Esophagus (tissue), 2 donors: ENCODE data around the gene SEC31B. TPM values are rescaled to one million over a fixed set of nuclear protein-coding genes. Genes with fewer than 3 reads are reported as not detected.
A peak's percentile ranks its signal among the peaks of the same experiment; 100 is the strongest.

ENCODE experiments used
- H3K27ac ChIP-seq, 2 donors: one replicate each; pipeline ENCODE4 v1.5.1; 2013; ENCODE audit warnings: low read depth in 2 of 2, mild to moderate bottlenecking in 2 of 2, inconsistent platforms in 1 of 2, low read length in 1 of 2, moderate library complexity in 1 of 2
- H3K27me3 ChIP-seq, 2 donors: one replicate each; pipeline ENCODE4 v1.6.1; 2013; ENCODE audit warnings: low read length in 2 of 2, control low read depth in 1 of 2, mild to moderate bottlenecking in 1 of 2; ENCODE audit not compliant: insufficient read depth in 2 of 2, control insufficient read depth in 1 of 2
- H3K36me3 ChIP-seq, 2 donors: one replicate each; pipeline ENCODE4 v1.6.1; 2013; ENCODE audit warnings: low read length in 1 of 2; ENCODE audit not compliant: control insufficient read depth in 2 of 2, insufficient read depth in 2 of 2
- H3K4me1 ChIP-seq, 2 donors: one replicate each; pipeline ENCODE4 v1.6.1; 2013; ENCODE audit warnings: low read length in 1 of 2; ENCODE audit not compliant: control insufficient read depth in 2 of 2, insufficient read depth in 2 of 2
- H3K4me3 ChIP-seq, 2 donors: one replicate each; pipeline ENCODE4 v1.5.1; 2013; ENCODE audit warnings: low read length in 2 of 2, mild to moderate bottlenecking in 2 of 2, low read depth in 1 of 2, moderate library complexity in 1 of 2
- H3K9me3 ChIP-seq, 2 donors: one replicate each; pipeline ENCODE4 v1.6.1; 2013; ENCODE audit warnings: mild to moderate bottlenecking in 2 of 2, low read depth in 1 of 2, low read length in 1 of 2, moderate library complexity in 1 of 2; ENCODE audit not compliant: control insufficient read depth in 2 of 2, insufficient read depth in 1 of 2
- WGBS, 2 donors: extraction: QIAGEN DNeasy Blood & Tissue Kit; methylation state at CpG; one replicate each; pipeline ENCODE4 v1.1.7; 2013; 5-methylcytosine and 5-hydroxymethylcytosine counted together
- polyA plus RNA-seq, 2 donors: library from polyadenylated mRNA; stranded (reverse); fragments of 200-250 nt; gene quantifications; one replicate each; pipeline ENCODE4 v1.2.3, GENCODE V29; 2013
- donor health status: healthy with polysubstance abuse.
- donor health status: Bipolar disorder and iron deficiency.

Gene SEC31B
- polyA plus RNA-seq, 2 donors: 3.6 to 9.1 TPM

DNA sequence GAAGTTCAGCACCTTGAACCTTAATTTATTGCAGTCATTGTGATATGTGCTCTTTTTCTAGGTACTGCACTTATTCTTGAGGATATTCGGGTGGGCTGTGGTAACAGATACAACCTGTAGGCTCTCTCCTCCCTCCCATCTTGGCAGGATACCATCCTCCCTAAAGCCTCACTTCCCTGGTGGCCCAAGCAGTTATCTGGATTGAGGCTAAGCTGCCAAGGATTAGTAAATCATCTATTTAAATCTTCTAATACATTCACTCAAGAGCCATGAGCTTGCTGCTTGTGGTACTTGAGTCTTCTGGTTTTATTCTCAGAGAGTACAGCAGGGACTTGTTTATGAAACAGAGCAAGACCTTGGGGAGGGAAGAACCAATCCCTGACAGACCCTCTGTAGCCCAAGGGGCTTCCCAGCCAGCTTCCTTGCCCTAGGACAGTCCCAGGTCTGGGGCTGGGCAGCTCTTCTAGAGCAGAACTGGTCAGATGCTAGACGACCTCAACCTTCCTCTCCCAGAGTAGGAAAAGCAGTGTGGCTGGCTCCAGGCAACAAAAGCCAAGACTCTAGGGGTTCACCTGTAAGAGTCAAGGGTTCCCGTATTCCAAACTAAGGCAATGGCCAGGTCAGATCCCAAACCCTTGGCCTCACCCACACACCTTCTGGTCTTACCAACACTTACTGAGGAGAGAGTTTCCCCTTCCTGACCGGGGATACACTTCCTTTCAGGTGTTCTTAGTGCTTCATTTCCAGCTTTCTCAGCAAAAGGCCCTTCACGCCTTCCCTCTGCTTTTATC lies 35.6 kb downstream of the SEC31B start:
- Histone ChIP-seq H3K27ac (no peak overlapping the region), H3K27me3 (peaks cover 0 to 6% of the 10 kb centered on the region in 2 donors), H3K4me3 (no peak overlapping the region), H3K36me3 (peaks cover 7 to 14% of the 10 kb centered on the region in 2 donors), H3K4me1 (no peaks in the 10 kb centered on the region), H3K9me3 (no peaks in the 10 kb centered on the region)
- 89 to 91% methylated on average over 5 of the region's 5 CpGs for WGBS, 2 donors

DNA sequence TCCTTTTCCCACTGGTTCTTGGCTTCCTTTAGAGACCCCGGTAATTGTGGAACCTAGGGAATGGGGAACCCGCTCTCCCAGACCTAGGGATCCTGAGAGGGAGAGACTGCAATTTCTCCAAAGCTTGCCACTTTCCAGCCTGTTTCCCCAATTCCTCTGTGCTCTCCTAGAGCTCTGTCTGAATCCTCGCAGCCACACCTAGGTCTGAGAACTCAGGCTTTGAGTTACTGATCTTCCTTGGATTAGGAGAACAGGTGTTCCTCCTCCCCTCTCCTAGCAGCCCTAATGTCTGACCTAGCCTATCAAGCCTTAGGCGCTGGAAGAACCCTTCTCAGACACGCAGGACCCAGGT lies 36.9 kb downstream of the SEC31B start:
- peaks cover 0 to 7% of the 10 kb centered on the region in 2 donors for H3K36me3 ChIP-seq
- no peaks in the 10 kb centered on the region for H3K9me3 ChIP-seq
- peak overlapping the region in 1 of 2 donors; percentile 44 for H3K4me3 ChIP-seq
- H3K27ac ChIP-seq: no peak overlapping the region
- no peaks in the 10 kb centered on the region for H3K4me1 ChIP-seq
- 25 to 32% methylated on average over 5 of the region's 5 CpGs for WGBS, 2 donors
- H3K27me3 ChIP-seq: peaks cover 0 to 6% of the 10 kb centered on the region in 2 donors

DNA sequence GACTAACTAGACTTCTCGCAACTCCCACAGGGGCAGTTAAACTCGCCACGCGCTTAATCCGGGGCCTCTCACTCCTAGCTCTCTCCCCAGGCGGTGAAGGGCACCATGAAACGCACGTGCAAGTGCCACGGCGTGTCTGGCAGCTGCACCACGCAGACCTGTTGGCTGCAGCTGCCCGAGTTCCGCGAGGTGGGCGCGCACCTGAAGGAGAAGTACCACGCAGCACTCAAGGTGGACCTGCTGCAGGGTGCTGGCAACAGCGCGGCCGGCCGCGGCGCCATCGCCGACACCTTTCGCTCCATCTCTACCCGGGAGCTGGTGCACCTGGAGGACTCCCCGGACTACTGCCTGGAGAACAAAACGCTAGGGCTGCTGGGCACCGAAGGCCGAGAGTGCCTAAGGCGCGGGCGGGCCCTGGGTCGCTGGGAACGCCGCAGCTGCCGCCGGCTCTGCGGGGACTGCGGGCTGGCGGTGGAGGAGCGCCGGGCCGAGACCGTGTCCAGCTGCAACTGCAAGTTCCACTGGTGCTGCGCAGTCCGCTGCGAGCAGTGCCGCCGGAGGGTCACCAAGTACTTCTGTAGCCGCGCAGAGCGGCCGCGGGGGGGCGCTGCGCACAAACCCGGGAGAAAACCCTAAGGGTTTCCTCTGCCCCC lies 37.4 kb downstream of the SEC31B start:
- WGBS, 2 donors: 1% methylated on average over 57 to 59 of the region's 59 CpGs
- H3K27ac ChIP-seq: no peak overlapping the region
- no peaks in the 10 kb centered on the region for H3K4me1 ChIP-seq
- H3K4me3 ChIP-seq: peak overlapping the region; percentile 44 to 46
- no peaks in the 10 kb centered on the region for H3K9me3 ChIP-seq
- H3K27me3 ChIP-seq: peaks cover 0 to 6% of the 10 kb centered on the region in 2 donors
- peaks cover 0 to 2% of the 10 kb centered on the region in 2 donors for H3K36me3 ChIP-seq

DNA sequence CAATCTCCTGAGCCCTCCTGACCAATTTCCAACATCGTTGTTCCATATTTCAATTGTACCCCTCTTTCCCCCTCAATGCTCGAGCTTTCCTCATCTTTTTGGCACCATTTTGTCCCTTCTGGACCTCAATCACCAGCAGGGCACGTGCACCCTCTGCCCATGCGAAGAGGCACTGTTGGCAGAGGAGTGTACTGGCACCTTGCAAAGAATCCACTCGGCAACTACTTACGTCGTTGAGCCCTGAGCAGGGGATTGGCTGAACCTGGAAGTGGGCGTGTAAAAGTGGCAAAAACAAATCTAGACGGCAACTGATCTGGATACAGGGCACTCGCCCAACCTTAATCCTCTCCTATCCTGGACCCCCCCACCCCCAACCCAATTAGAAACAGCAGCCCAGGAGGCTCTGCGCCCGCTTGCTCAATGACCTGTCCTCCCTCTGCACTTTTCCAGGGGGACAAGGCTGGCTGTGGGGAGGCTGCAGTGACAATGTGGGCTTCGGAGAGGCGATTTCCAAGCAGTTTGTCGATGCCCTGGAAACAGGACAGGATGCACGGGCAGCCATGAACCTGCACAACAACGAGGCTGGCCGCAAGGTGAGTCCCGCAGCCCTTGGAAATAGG lies 38.1 kb downstream of the SEC31B start:
- Histone ChIP-seq H3K27me3 (peaks cover 0 to 6% of the 10 kb centered on the region in 2 donors), H3K36me3 (peaks cover 0 to under 1% of the 10 kb centered on the region in 2 donors), H3K9me3 (no peaks in the 10 kb centered on the region), H3K4me1 (no peaks in the 10 kb centered on the region), H3K27ac (no peak overlapping the region), H3K4me3 (peak overlapping the region; percentile 44 to 46)
- 1 to 3% methylated on average over 19 of the region's 19 CpGs for WGBS, 2 donors

DNA sequence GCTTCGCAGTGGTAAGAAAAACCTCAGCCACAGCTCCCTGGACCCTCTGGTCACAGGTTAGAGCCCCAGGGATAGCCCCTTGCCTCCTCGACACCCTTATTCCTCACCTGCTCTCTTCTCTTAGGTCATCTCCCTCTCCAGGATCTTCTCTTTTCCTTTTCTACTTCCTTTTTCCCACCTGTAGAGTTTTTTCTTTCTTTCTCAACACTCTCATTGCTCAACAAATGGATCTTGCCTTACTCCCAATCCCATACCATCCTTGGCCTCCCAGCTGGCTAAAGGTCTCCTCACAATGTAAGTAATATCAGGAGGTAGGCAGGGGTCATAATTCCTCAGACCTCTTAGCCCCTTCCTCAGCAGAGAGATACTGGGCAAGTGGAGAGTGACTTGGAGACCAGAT lies 39.7 kb downstream of the SEC31B start:
- Histone ChIP-seq H3K4me3 (no peak overlapping the region), H3K36me3 (no peaks in the 10 kb centered on the region), H3K27me3 (peaks cover 0 to 6% of the 10 kb centered on the region in 2 donors), H3K4me1 (no peaks in the 10 kb centered on the region), H3K27ac (no peak overlapping the region), H3K9me3 (no peaks in the 10 kb centered on the region)
- WGBS, 2 donors: 70 to 79% methylated on average over 2 of the region's 2 CpGs

DNA sequence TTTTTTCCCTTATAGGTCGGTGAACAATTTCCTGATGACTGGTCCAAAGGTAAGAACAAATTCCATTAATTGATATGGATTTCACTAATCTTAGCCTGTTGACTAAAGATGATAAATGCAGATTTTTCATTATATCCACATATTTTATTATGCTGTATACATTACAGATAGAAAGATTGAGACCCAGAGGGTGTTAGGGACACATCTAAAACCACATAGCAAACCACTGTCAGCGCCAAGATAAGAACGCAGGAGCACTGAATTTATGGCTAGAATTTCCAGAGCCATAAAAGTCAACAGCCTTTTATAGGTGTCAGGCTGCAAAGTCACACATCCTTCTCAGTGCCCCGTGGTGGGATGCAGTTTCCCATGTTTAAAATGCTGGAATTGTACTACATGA lies 40.6 kb downstream of the SEC31B start:
- Histone ChIP-seq H3K27me3 (peaks cover 0 to 6% of the 10 kb centered on the region in 2 donors), H3K4me1 (no peaks in the 10 kb centered on the region)
- WGBS, 2 donors: 51 to 55% methylated on average over 4 of the region's 4 CpGs

DNA sequence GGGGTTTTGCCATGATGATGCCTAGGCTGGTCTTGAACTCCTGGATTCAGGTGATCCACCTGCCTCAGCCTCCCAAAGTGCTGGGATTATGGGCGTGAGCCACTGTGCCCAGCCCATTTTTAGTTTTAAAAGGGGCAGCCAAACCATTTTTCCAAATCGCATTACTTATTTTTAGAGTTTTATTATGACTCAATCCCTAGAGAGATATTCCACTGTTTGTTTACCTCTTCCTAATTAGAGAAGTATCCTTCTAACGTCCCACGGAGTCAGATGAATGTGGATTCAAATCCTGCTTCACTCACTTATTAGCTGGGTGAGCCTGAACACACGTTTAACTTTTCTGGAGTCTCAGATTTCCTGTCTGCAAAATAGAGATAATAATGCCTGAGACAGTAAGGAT lies 41.7 kb downstream of the SEC31B start:
- Histone ChIP-seq H3K4me3 (no peak overlapping the region), H3K36me3 (no peaks in the 10 kb centered on the region), H3K4me1 (no peaks in the 10 kb centered on the region), H3K27ac (no peak overlapping the region), H3K27me3 (peaks cover 0 to 8% of the 10 kb centered on the region in 2 donors), H3K9me3 (no peaks in the 10 kb centered on the region)
- 36 to 40% methylated on average over 5 of the region's 5 CpGs for WGBS, 2 donors

More for the DNA sequence above, 40.6 kb downstream of the SEC31B start:
- Histone ChIP-seq H3K27ac (no peak overlapping the region), H3K36me3 (no peaks in the 10 kb centered on the region), H3K4me3 (no peak overlapping the region), H3K9me3 (no peaks in the 10 kb centered on the region)

DNA sequence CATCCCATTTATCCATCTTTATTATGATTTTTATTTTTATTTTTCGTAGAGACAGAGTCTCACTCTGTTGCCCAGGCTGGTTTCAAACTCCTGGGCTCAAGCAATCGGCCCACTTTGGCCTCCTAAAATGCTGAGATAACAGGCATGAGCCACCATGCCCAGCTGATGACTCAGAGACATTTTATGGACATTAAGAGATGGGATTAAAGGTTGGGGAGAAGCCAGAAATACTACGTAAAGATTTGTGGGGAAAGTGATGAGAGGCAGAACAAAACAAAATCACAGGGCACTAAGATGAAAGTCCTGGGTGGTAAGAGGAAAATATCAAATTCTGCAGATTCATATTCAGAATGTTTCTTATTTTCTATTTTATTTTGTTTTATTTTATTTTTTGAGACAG lies 49.3 kb downstream of the SEC31B start:
- WGBS, 2 donors: 64 to 70% methylated on average over 3 of the region's 3 CpGs
- H3K4me3 ChIP-seq: no peak overlapping the region
- no peaks in the 10 kb centered on the region for H3K4me1 ChIP-seq
- H3K27ac ChIP-seq: no peak overlapping the region
- peaks cover 0 to 2% of the 10 kb centered on the region in 2 donors for H3K27me3 ChIP-seq
- no peaks in the 10 kb centered on the region for H3K9me3 ChIP-seq
- H3K36me3 ChIP-seq: no peaks in the 10 kb centered on the region

DNA sequence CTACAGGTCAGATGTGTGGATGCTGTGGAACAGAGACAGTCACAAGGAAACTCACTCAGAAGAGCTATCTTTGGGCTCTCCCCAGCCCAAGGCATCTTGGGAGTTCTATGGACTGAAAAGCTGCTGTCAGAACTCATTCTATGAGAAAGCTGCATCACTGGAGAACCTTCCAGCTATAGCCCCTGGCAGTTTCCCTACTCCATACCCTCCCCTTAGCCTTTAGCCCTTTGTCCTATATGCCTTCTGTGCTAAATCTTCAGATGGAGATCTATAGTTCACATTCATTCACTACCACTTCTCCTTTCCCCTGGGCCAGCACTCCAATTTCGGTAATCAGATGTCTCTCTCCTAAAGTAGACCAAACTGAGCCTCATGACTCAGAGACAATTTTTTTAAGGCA lies 49.9 kb downstream of the SEC31B start:
- Histone ChIP-seq H3K4me3 (no peak overlapping the region), H3K27ac (no peak overlapping the region), H3K9me3 (no peaks in the 10 kb centered on the region), H3K36me3 (no peaks in the 10 kb centered on the region), H3K27me3 (peaks cover 0 to 2% of the 10 kb centered on the region in 2 donors), H3K4me1 (no peaks in the 10 kb centered on the region)
- WGBS, 2 donors: 84 to 85% methylated on average over 1 of the region's 1 CpG
